Measurements from ENCODE around the gene DDX25. TPM values are rescaled to one million over a fixed set of nuclear protein-coding genes. Genes with fewer than 3 reads are reported as not detected.

DDX25 gene
- total and polyA plus RNA-seq, 2 of the 13 experiments (the other 11 are each of a cell fraction or from before 2014, with no cell fraction given), result 0.17 to 0.29 TPM

DNA sequence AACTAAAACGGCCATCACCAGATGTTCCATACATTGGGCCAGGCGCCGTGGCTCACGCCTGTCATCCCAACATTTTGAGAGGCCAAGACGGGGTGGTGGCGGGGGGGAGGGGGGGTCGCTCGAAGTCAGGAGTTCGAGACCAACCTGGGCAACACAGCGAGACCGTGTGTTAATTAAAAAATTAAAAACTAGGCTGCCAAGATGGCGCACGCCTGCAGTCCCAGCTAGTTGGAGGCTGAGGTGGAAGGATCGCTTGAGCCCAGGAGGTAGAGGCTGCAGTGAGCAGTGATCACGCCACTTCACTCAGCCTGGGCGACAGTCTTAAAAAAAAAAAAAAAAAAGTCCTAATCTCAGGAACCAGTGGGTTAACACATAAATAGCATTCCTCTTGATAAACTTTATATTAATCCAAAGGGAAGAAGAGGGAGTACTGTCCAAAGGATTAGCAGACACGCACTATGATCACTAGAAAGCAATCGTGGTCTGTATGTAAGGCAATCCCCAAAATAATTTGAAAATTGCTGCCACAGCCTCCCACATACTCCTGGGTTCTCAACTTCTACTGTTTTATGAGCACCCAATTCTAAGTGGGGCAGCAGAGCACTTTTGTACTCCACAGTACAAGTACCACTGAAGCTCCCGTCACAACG, 1.9 kb upstream of the DDX25 start:
- peak overlapping the region; percentile 54 for H3K27ac ChIP-seq (ENCODE audit: extremely low read length, insufficient read depth, low read length)
- H2AFZ ChIP-seq (ENCODE audit: low read length), result peak overlapping the region; percentile 96
- BruUV-seq (replicated peaks), result TSS peak; percentile 83
- no peaks in the 10 kb centered on the region for H3K9me3 ChIP-seq (ENCODE audit: low read length)
- ATAC-seq (peak; percentile 62), DNase-seq (ENCODE audit: low spot score) (no peak), FAIRE-seq (no peak)
- ChIA-PET POLR2A (interaction anchor here (0.7 to 1.4 kb wide), 5 partner anchors 11 to 778 kb away, joined by 3 to 17 read pairs (median 4); partner anchors contain the start of gene HYLS1), CTCF (ENCODE audit: low intra/inter-chr PET ratio, low total read pairs) (no interaction called here)
- H3K79me2 ChIP-seq (ENCODE audit: insufficient read depth, low read length), result peaks cover 11% of the 10 kb centered on the region
- no peaks in the 10 kb centered on the region; a peak in 1 of 5 replicates for H3K27me3 ChIP-seq (ENCODE audit: control insufficient read depth in 1 of 2, insufficient read depth in 2 of 2, low read length in 2 of 2)
- peak overlapping the region; percentile 75 to 95 (median 76) for H3K4me3 ChIP-seq (replicated peaks in 1 of 3; ENCODE audit: insufficient read depth in 1 of 3, low read depth in 2 of 3, low read length in 3 of 3)
- in situ Hi-C loops (cut with HindIII; ENCODE audit: extremely low pct_ligation_motif_present, low pct_unique_long_range_greater_than_20kb) (no loop called here), intact Hi-C loops (cut with micrococcal nuclease; ENCODE audit: unreplicated experiment) (no loop called here)
- peak overlapping the region; percentile 81 for H3K9ac ChIP-seq (ENCODE audit: insufficient read depth, low read depth, low read length)
- no peaks in the 10 kb centered on the region; a peak in 1 of 5 replicates for H3K36me3 ChIP-seq (replicated peaks in 1 of 2; ENCODE audit: control insufficient read depth in 1 of 2, insufficient read depth in 2 of 2, low read length in 2 of 2)
- H3K4me1 ChIP-seq (ENCODE audit: insufficient read depth, low read length), result peaks cover 13% of the 10 kb centered on the region
- no peaks in the 10 kb centered on the region for H4K20me1 ChIP-seq (ENCODE audit: insufficient read depth, low read length)
- WGBS (ENCODE audit: low lambda C conversion rate), result 59% methylated on average over 19 of the region's 20 CpGs
- peak overlapping the region; percentile 83 for H3K4me2 ChIP-seq (ENCODE audit: low read depth, low read length)
- TF ChIP-seq ZNF709 (CRISPR knock-in tag; IDR thresholded peaks at IDR 0.05), result no peak
- TF ChIP-seq, protein P1, sequence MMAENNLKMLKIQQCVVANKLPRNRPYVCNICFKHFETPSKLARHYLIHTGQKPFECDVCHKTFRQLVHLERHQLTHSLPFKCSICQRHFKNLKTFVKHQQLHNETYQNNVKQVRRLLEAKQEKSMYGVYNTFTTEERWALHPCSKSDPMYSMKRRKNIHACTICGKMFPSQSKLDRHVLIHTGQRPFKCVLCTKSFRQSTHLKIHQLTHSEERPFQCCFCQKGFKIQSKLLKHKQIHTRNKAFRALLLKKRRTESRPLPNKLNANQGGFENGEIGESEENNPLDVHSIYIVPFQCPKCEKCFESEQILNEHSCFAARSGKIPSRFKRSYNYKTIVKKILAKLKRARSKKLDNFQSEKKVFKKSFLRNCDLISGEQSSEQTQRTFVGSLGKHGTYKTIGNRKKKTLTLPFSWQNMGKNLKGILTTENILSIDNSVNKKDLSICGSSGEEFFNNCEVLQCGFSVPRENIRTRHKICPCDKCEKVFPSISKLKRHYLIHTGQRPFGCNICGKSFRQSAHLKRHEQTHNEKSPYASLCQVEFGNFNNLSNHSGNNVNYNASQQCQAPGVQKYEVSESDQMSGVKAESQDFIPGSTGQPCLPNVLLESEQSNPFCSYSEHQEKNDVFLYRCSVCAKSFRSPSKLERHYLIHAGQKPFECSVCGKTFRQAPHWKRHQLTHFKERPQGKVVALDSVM (CRISPR knock-in tag; IDR thresholded peaks at IDR 0.05), result peak; percentile 75
- TF ChIP-seq LCORL (IDR thresholded peaks at IDR 0.05), result no peak
- 0 out of 2 replicates have a peak, but pooled peaks have one; percentile 3 for TF ChIP-seq LCORL (CRISPR knock-in tag; IDR thresholded peaks at IDR 0.05)
- no peak for TF ChIP-seq ZNF451 (CRISPR knock-in tag; IDR thresholded peaks at IDR 0.05)
- TF ChIP-seq ZNF570 (CRISPR knock-in tag; IDR thresholded peaks at IDR 0.05; ENCODE audit: borderline replicate concordance), result no peak
- TF ChIP-seq ZFAT (CRISPR knock-in tag; conservative IDR thresholded peaks at IDR 0.05), result no peak
- TF ChIP-seq ZNF160 (CRISPR knock-in tag; IDR thresholded peaks at IDR 0.05), result no peak
- no peak for TF ChIP-seq HNRNPUL1 (IDR thresholded peaks at IDR 0.05; ENCODE audit: low read depth, low read length)
- TF ChIP-seq, protein P2, sequence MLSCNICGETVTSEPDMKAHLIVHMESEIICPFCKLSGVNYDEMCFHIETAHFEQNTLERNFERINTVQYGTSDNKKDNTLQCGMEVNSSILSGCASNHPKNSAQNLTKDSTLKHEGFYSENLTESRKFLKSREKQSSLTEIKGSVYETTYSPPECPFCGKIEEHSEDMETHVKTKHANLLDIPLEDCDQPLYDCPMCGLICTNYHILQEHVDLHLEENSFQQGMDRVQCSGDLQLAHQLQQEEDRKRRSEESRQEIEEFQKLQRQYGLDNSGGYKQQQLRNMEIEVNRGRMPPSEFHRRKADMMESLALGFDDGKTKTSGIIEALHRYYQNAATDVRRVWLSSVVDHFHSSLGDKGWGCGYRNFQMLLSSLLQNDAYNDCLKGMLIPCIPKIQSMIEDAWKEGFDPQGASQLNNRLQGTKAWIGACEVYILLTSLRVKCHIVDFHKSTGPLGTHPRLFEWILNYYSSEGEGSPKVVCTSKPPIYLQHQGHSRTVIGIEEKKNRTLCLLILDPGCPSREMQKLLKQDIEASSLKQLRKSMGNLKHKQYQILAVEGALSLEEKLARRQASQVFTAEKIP (CRISPR knock-in tag; IDR thresholded peaks at IDR 0.05; ENCODE audit: borderline replicate concordance), result no peak
- no peak for TF ChIP-seq IKZF1 (IDR thresholded peaks at IDR 0.05)
- TF ChIP-seq, protein P3, sequence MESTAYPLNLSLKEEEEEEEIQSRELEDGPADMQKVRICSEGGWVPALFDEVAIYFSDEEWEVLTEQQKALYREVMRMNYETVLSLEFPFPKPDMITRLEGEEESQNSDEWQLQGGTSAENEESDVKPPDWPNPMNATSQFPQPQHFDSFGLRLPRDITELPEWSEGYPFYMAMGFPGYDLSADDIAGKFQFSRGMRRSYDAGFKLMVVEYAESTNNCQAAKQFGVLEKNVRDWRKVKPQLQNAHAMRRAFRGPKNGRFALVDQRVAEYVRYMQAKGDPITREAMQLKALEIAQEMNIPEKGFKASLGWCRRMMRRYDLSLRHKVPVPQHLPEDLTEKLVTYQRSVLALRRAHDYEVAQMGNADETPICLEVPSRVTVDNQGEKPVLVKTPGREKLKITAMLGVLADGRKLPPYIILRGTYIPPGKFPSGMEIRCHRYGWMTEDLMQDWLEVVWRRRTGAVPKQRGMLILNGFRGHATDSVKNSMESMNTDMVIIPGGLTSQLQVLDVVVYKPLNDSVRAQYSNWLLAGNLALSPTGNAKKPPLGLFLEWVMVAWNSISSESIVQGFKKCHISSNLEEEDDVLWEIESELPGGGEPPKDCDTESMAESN (CRISPR knock-in tag; conservative IDR thresholded peaks at IDR 0.05), result no peak
- no peak for TF ChIP-seq ZSCAN9 (CRISPR knock-in tag; IDR thresholded peaks at IDR 0.05; ENCODE audit: borderline replicate concordance)
- TF ChIP-seq, protein P4, sequence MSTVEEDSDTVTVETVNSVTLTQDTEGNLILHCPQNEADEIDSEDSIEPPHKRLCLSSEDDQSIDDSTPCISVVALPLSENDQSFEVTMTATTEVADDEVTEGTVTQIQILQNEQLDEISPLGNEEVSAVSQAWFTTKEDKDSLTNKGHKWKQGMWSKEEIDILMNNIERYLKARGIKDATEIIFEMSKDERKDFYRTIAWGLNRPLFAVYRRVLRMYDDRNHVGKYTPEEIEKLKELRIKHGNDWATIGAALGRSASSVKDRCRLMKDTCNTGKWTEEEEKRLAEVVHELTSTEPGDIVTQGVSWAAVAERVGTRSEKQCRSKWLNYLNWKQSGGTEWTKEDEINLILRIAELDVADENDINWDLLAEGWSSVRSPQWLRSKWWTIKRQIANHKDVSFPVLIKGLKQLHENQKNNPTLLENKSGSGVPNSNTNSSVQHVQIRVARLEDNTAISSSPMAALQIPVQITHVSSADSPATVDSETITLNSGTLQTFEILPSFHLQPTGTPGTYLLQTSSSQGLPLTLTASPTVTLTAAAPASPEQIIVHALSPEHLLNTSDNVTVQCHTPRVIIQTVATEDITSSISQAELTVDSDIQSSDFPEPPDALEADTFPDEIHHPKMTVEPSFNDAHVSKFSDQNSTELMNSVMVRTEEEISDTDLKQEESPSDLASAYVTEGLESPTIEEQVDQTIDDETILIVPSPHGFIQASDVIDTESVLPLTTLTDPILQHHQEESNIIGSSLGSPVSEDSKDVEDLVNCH (CRISPR knock-in tag; IDR thresholded peaks at IDR 0.05), result no peak
- TF ChIP-seq, protein P5, sequence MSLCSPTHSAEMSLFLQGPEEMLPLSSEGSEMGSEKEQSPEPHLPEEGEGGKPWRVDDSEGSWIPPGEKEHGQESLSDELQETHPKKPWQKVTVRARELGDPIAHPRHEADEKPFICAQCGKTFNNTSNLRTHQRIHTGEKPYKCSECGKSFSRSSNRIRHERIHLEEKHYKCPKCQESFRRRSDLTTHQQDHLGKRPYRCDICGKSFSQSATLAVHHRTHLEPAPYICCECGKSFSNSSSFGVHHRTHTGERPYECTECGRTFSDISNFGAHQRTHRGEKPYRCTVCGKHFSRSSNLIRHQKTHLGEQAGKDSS (CRISPR knock-in tag; IDR thresholded peaks at IDR 0.05; ENCODE audit: borderline replicate concordance, low read depth), result no peak
- no peak for TF ChIP-seq ZC3H4 (CRISPR knock-in tag; IDR thresholded peaks at IDR 0.05; ENCODE audit: borderline replicate concordance)
